Measurements from ENCODE around the gene SYNE1. TPM values are rescaled to one million over a fixed set of nuclear protein-coding genes. Genes with fewer than 3 reads are reported as not detected.

The SYNE1 gene
- polyA plus RNA-seq, 1 donor: 28.2 TPM

- H3K4me1 ChIP-seq (ENCODE audit: control insufficient read depth, insufficient read depth, low read length): no peaks in the 10 kb centered on the region
- H3K27me3 ChIP-seq (ENCODE audit: control insufficient read depth, insufficient read depth, low read length): no peaks in the 10 kb centered on the region
- H3K36me3 ChIP-seq (ENCODE audit: control insufficient read depth, insufficient read depth, low read length): peaks cover 9% of the 10 kb centered on the region
- H3K27ac ChIP-seq (ENCODE audit: low read length): no peak overlapping the region
- no peak for DNase-seq
- no peak overlapping the region for H3K4me3 ChIP-seq (ENCODE audit: low read length)
- no CpG with 5 or more reads among the region's 13 CpGs for WGBS (ENCODE audit: insufficient coverage, low lambda C conversion rate)
- no peaks in the 10 kb centered on the region for H3K9me3 ChIP-seq (ENCODE audit: control insufficient read depth, low read depth, low read length)
Observed at GRCh38 chr6:152170702-152171667, 466.2 kb downstream of the SYNE1 start.

GRCh38 chr6:152170313-152170701 lies 466.9 kb downstream of the SYNE1 start:
- Histone ChIP-seq H3K27me3 (ENCODE audit: control insufficient read depth, insufficient read depth, low read length) (no peaks in the 10 kb centered on the region), H3K27ac (ENCODE audit: low read length) (no peak overlapping the region), H3K4me1 (ENCODE audit: control insufficient read depth, insufficient read depth, low read length) (no peaks in the 10 kb centered on the region), H3K9me3 (ENCODE audit: control insufficient read depth, low read depth, low read length) (no peaks in the 10 kb centered on the region), H3K4me3 (ENCODE audit: low read length) (no peak overlapping the region), H3K36me3 (ENCODE audit: control insufficient read depth, insufficient read depth, low read length) (peaks cover 9% of the 10 kb centered on the region)
- DNase-seq: no peak
- no CpG with 5 or more reads among the region's 4 CpGs for WGBS (ENCODE audit: insufficient coverage, low lambda C conversion rate)

GRCh38 chr6:152167641-152168603 lies 469.2 kb downstream of the SYNE1 start:
- no peak for DNase-seq
- WGBS (ENCODE audit: insufficient coverage, low lambda C conversion rate): no CpG with 5 or more reads among the region's 13 CpGs
- H3K27me3 ChIP-seq (ENCODE audit: control insufficient read depth, insufficient read depth, low read length): no peaks in the 10 kb centered on the region
- H3K4me3 ChIP-seq (ENCODE audit: low read length): no peak overlapping the region
- no peaks in the 10 kb centered on the region for H3K4me1 ChIP-seq (ENCODE audit: control insufficient read depth, insufficient read depth, low read length)
- H3K36me3 ChIP-seq (ENCODE audit: control insufficient read depth, insufficient read depth, low read length): peaks cover 7% of the 10 kb centered on the region
- no peak overlapping the region for H3K27ac ChIP-seq (ENCODE audit: low read length)
- H3K9me3 ChIP-seq (ENCODE audit: control insufficient read depth, low read depth, low read length): no peaks in the 10 kb centered on the region

GRCh38 chr6:152166897-152167296 lies 470.3 kb downstream of the SYNE1 start:
- H3K4me1 ChIP-seq (ENCODE audit: control insufficient read depth, insufficient read depth, low read length): no peaks in the 10 kb centered on the region
- peaks cover 7% of the 10 kb centered on the region for H3K36me3 ChIP-seq (ENCODE audit: control insufficient read depth, insufficient read depth, low read length)
- DNase-seq: no peak
- no peaks in the 10 kb centered on the region for H3K27me3 ChIP-seq (ENCODE audit: control insufficient read depth, insufficient read depth, low read length)
- WGBS (ENCODE audit: insufficient coverage, low lambda C conversion rate): 93% methylated on average over 3 of the region's 5 CpGs
- no peak overlapping the region for H3K27ac ChIP-seq (ENCODE audit: low read length)
- H3K4me3 ChIP-seq (ENCODE audit: low read length): no peak overlapping the region
- no peaks in the 10 kb centered on the region for H3K9me3 ChIP-seq (ENCODE audit: control insufficient read depth, low read depth, low read length)

- no peak overlapping the region for H3K4me3 ChIP-seq (ENCODE audit: low read length)
- H3K4me1 ChIP-seq (ENCODE audit: control insufficient read depth, insufficient read depth, low read length): no peaks in the 10 kb centered on the region
- no peak for DNase-seq
- H3K9me3 ChIP-seq (ENCODE audit: control insufficient read depth, low read depth, low read length): no peaks in the 10 kb centered on the region
- no peaks in the 10 kb centered on the region for H3K27me3 ChIP-seq (ENCODE audit: control insufficient read depth, insufficient read depth, low read length)
- H3K36me3 ChIP-seq (ENCODE audit: control insufficient read depth, insufficient read depth, low read length): peaks cover 7% of the 10 kb centered on the region
- WGBS (ENCODE audit: insufficient coverage, low lambda C conversion rate): 97% methylated on average over 4 of the region's 4 CpGs
- H3K27ac ChIP-seq (ENCODE audit: low read length): no peak overlapping the region
Observed at GRCh38 chr6:152166497-152166896, 470.7 kb downstream of the SYNE1 start.

GRCh38 chr6:152164957-152165356 lies 472.2 kb downstream of the SYNE1 start:
- no peaks in the 10 kb centered on the region for H3K4me1 ChIP-seq (ENCODE audit: control insufficient read depth, insufficient read depth, low read length)
- H3K9me3 ChIP-seq (ENCODE audit: control insufficient read depth, low read depth, low read length): no peaks in the 10 kb centered on the region
- WGBS (ENCODE audit: insufficient coverage, low lambda C conversion rate): no CpG with 5 or more reads among the region's 5 CpGs
- peaks cover 7% of the 10 kb centered on the region for H3K36me3 ChIP-seq (ENCODE audit: control insufficient read depth, insufficient read depth, low read length)
- no peak overlapping the region for H3K27ac ChIP-seq (ENCODE audit: low read length)
- no peak for DNase-seq
- no peak overlapping the region for H3K4me3 ChIP-seq (ENCODE audit: low read length)
- H3K27me3 ChIP-seq (ENCODE audit: control insufficient read depth, insufficient read depth, low read length): no peaks in the 10 kb centered on the region

GRCh38 chr6:152161501-152161900 lies 475.7 kb downstream of the SYNE1 start:
- Histone ChIP-seq H3K27me3 (ENCODE audit: control insufficient read depth, insufficient read depth, low read length) (no peaks in the 10 kb centered on the region), H3K36me3 (ENCODE audit: control insufficient read depth, insufficient read depth, low read length) (peaks cover 10% of the 10 kb centered on the region), H3K4me1 (ENCODE audit: control insufficient read depth, insufficient read depth, low read length) (no peaks in the 10 kb centered on the region), H3K9me3 (ENCODE audit: control insufficient read depth, low read depth, low read length) (no peaks in the 10 kb centered on the region), H3K4me3 (ENCODE audit: low read length) (no peak overlapping the region), H3K27ac (ENCODE audit: low read length) (no peak overlapping the region)
- no peak for DNase-seq

GRCh38 chr6:152160346-152160745 lies 476.8 kb downstream of the SYNE1 start:
- no peaks in the 10 kb centered on the region for H3K9me3 ChIP-seq (ENCODE audit: control insufficient read depth, low read depth, low read length)
- no peak overlapping the region for H3K4me3 ChIP-seq (ENCODE audit: low read length)
- peaks cover 13% of the 10 kb centered on the region for H3K36me3 ChIP-seq (ENCODE audit: control insufficient read depth, insufficient read depth, low read length)
- no CpG with 5 or more reads among the region's 3 CpGs for WGBS (ENCODE audit: insufficient coverage, low lambda C conversion rate)
- H3K4me1 ChIP-seq (ENCODE audit: control insufficient read depth, insufficient read depth, low read length): no peaks in the 10 kb centered on the region
- DNase-seq: peak in 1 of 2 donors; percentile 7
- no peaks in the 10 kb centered on the region for H3K27me3 ChIP-seq (ENCODE audit: control insufficient read depth, insufficient read depth, low read length)
- no peak overlapping the region for H3K27ac ChIP-seq (ENCODE audit: low read length)

- no peak overlapping the region for H3K4me3 ChIP-seq (ENCODE audit: low read length)
- no peaks in the 10 kb centered on the region for H3K27me3 ChIP-seq (ENCODE audit: control insufficient read depth, insufficient read depth, low read length)
- peaks cover 26% of the 10 kb centered on the region for H3K36me3 ChIP-seq (ENCODE audit: control insufficient read depth, insufficient read depth, low read length)
- H3K9me3 ChIP-seq (ENCODE audit: control insufficient read depth, low read depth, low read length): no peaks in the 10 kb centered on the region
- H3K4me1 ChIP-seq (ENCODE audit: control insufficient read depth, insufficient read depth, low read length): no peaks in the 10 kb centered on the region
- WGBS (ENCODE audit: insufficient coverage, low lambda C conversion rate): no CpG with 5 or more reads among the region's 8 CpGs
- DNase-seq: no peak
- no peak overlapping the region for H3K27ac ChIP-seq (ENCODE audit: low read length)
Observed at GRCh38 chr6:152155792-152156191, 481.4 kb downstream of the SYNE1 start.

- H3K4me3 ChIP-seq (ENCODE audit: low read length): no peak overlapping the region
- H3K27me3 ChIP-seq (ENCODE audit: control insufficient read depth, insufficient read depth, low read length): no peaks in the 10 kb centered on the region
- no peak for DNase-seq
- no peak overlapping the region for H3K27ac ChIP-seq (ENCODE audit: low read length)
- peaks cover 34% of the 10 kb centered on the region for H3K36me3 ChIP-seq (ENCODE audit: control insufficient read depth, insufficient read depth, low read length)
- H3K9me3 ChIP-seq (ENCODE audit: control insufficient read depth, low read depth, low read length): no peaks in the 10 kb centered on the region
- no peaks in the 10 kb centered on the region for H3K4me1 ChIP-seq (ENCODE audit: control insufficient read depth, insufficient read depth, low read length)
- WGBS (ENCODE audit: insufficient coverage, low lambda C conversion rate): 100% methylated on average over 3 of the region's 17 CpGs
Observed at GRCh38 chr6:152154559-152155356, 482.4 kb downstream of the SYNE1 start.
